Measurements from ENCODE around the gene FBXO38. TPM values are rescaled to one million over a fixed set of nuclear protein-coding genes. Genes with fewer than 3 reads are reported as not detected.

The FBXO38 gene
- polyA plus RNA-seq, 1 of the 3 experiments (the other 2 are of a cell fraction), result 15.5 TPM

GRCh38 chr5:148446611-148447010 is 62.9 kb downstream of the FBXO38 start:
- ChIA-PET POLR2A (no interaction called here), CTCF (interaction anchor here (1.5 to 21.5 kb wide), 2 partner anchors 287 to 668 kb away, joined by 5 to 704 read pairs; no protein-coding TSS in a partner anchor)
- Histone ChIP-seq H3K9ac (no peak overlapping the region), H3K27me3 (ENCODE audit: insufficient read depth) (no peaks in the 10 kb centered on the region), H3K4me3 (ENCODE audit: low read depth in 2 of 2, low read length in 1 of 2) (no peak overlapping the region), H3K9me3 (no peaks in the 10 kb centered on the region), H3K4me2 (no peak overlapping the region), H3K36me3 (replicated peaks in 1 of 2; ENCODE audit: control insufficient read depth in 1 of 2, insufficient read depth in 2 of 2, low read length in 1 of 2) (peaks cover 9 to 20% of the 10 kb centered on the region in 2 experiments), H3F3A (replicated peaks; ENCODE audit: insufficient read depth) (peaks cover 7% of the 10 kb centered on the region), H3K4me1 (ENCODE audit: control insufficient read depth in 1 of 2, insufficient read depth in 2 of 2, low read depth in 1 of 2, low read length in 1 of 2) (no peaks in the 10 kb centered on the region), H3K27ac (ENCODE audit: low read depth in 2 of 2, low read length in 1 of 2) (no peak overlapping the region), H3K9me2 (no peaks in the 10 kb centered on the region), H2AFZ (ENCODE audit: low read depth) (no peak overlapping the region), H3K79me2 (ENCODE audit: insufficient read depth) (no peaks in the 10 kb centered on the region), H4K20me1 (ENCODE audit: insufficient read depth) (no peaks in the 10 kb centered on the region)
- TF ChIP-seq EZH2phosphoT487 (IDR thresholded peaks at IDR 0.05; ENCODE audit: borderline replicate concordance, low read depth) (no peak), MEF2A (IDR thresholded peaks at IDR 0.05; ENCODE audit: borderline replicate concordance, low read depth) (no peak), SIN3A (IDR thresholded peaks at IDR 0.05; ENCODE audit: borderline replicate concordance, low read depth, low read length) (no peak), EP300 (IDR thresholded peaks at IDR 0.05; ENCODE audit: borderline replicate concordance in 1 of 2, low read depth in 1 of 2, low read length in 1 of 2) (no peak), TAF1 (IDR thresholded peaks at IDR 0.05; ENCODE audit: borderline replicate concordance, low read depth, low read length) (no peak), NFIC (IDR thresholded peaks at IDR 0.05; ENCODE audit: borderline replicate concordance) (no peak), JUND (IDR thresholded peaks at IDR 0.05) (no peak), MXI1 (IDR thresholded peaks at IDR 0.05; ENCODE audit: low read depth, low read length) (no peak), GATA2 (CRISPR knock-in tag; IDR thresholded peaks at IDR 0.05) (no peak), TCF12 (IDR thresholded peaks at IDR 0.05) (no peak), FOXJ3 (CRISPR knock-in tag; IDR thresholded peaks at IDR 0.05) (no peak), MAX (IDR thresholded peaks at IDR 0.05; ENCODE audit: low read depth) (no peak)
- whole genome bisulfite sequencing (ENCODE audit: low lambda C conversion rate), result 83% methylated on average over 2 of the region's 2 CpGs
- DNase-seq, result no peak

GRCh38 chr5:148452499-148453193 is 68.9 kb downstream of the FBXO38 start:
- 64% methylated on average over 8 of the region's 10 CpGs for WGBS (ENCODE audit: low lambda C conversion rate)

More at GRCh38 chr5:148452499-148453193, 68.9 kb downstream of the FBXO38 start:
- DNase-seq, result no peak
- no peak overlapping the region for H2AFZ ChIP-seq (ENCODE audit: low read depth)
- no peaks in the 10 kb centered on the region for H3K9me3 ChIP-seq
- H3K36me3 ChIP-seq (replicated peaks in 1 of 2; ENCODE audit: control insufficient read depth in 1 of 2, insufficient read depth in 2 of 2, low read length in 1 of 2), result no peaks in the 10 kb centered on the region
- no peaks in the 10 kb centered on the region for H3F3A ChIP-seq (replicated peaks; ENCODE audit: insufficient read depth)
- POLR2A ChIA-PET, result no interaction called here
- no peak overlapping the region for H3K4me2 ChIP-seq
- no peaks in the 10 kb centered on the region for H3K79me2 ChIP-seq (ENCODE audit: insufficient read depth)
- no peaks in the 10 kb centered on the region for H3K27me3 ChIP-seq (ENCODE audit: insufficient read depth)
- CTCF ChIA-PET, result interaction anchor here (1.4 to 21.5 kb wide), 4 partner anchors 8 to 281 kb away, joined by 3 to 704 read pairs (median 6); no protein-coding TSS in a partner anchor
- H4K20me1 ChIP-seq (ENCODE audit: insufficient read depth), result no peaks in the 10 kb centered on the region
- no peaks in the 10 kb centered on the region for H3K9me2 ChIP-seq
- H3K4me3 ChIP-seq (ENCODE audit: low read depth in 2 of 2, low read length in 1 of 2), result no peak overlapping the region
- no peak overlapping the region for H3K27ac ChIP-seq (ENCODE audit: low read depth in 2 of 2, low read length in 1 of 2)
- TF ChIP-seq CHD2 (IDR thresholded peaks at IDR 0.05; ENCODE audit: low read length, partially characterized antibody), result no peak
- TF ChIP-seq SIN3A (IDR thresholded peaks at IDR 0.05; ENCODE audit: borderline replicate concordance, low read depth, low read length), result no peak
- no peak for TF ChIP-seq RFX5 (IDR thresholded peaks at IDR 0.05; ENCODE audit: low read length)
- no peak for TF ChIP-seq GATA2 (CRISPR knock-in tag; IDR thresholded peaks at IDR 0.05)
- TF ChIP-seq MAX (IDR thresholded peaks at IDR 0.05; ENCODE audit: low read depth), result no peak
- no peak for TF ChIP-seq EZH2phosphoT487 (IDR thresholded peaks at IDR 0.05; ENCODE audit: borderline replicate concordance, low read depth)
- no peak for TF ChIP-seq USF1 (IDR thresholded peaks at IDR 0.05; ENCODE audit: borderline replicate concordance, low read depth)
- no peak for TF ChIP-seq TCF12 (IDR thresholded peaks at IDR 0.05)
- TF ChIP-seq NRF1 (IDR thresholded peaks at IDR 0.05; ENCODE audit: low read depth, low read length), result no peak
- no peak for TF ChIP-seq MEF2A (IDR thresholded peaks at IDR 0.05; ENCODE audit: borderline replicate concordance, low read depth)
- no peak for TF ChIP-seq TAF1 (IDR thresholded peaks at IDR 0.05; ENCODE audit: borderline replicate concordance, low read depth, low read length)
- no peak for TF ChIP-seq JUND (IDR thresholded peaks at IDR 0.05)
- TF ChIP-seq RCOR1 (IDR thresholded peaks at IDR 0.05; ENCODE audit: low read length), result no peak
- TF ChIP-seq CTCF (IDR thresholded peaks at IDR 0.05), result no peak
- TF ChIP-seq YY1 (IDR thresholded peaks at IDR 0.05; ENCODE audit: low read depth), result no peak
- no peak for TF ChIP-seq ZBTB33 (IDR thresholded peaks at IDR 0.05; ENCODE audit: borderline replicate concordance, low read depth)
- no peak for TF ChIP-seq GABPA (IDR thresholded peaks at IDR 0.05; ENCODE audit: low read depth)
- H3K9ac ChIP-seq, result no peak overlapping the region
- no peaks in the 10 kb centered on the region; a peak in 1 of 4 replicates for H3K4me1 ChIP-seq (ENCODE audit: control insufficient read depth in 1 of 2, insufficient read depth in 2 of 2, low read depth in 1 of 2, low read length in 1 of 2)
